ENCODE results near the gene KCNA4.
"Not testable (repeated sequence)": the region's sequence is repeated elsewhere in the genome, so short reads cannot be mapped to it uniquely, and the experiment has no call there.

Gene KCNA4

GRCh38 chr11:30000986-30001750 lies 15.7 kb downstream of the KCNA4 start:
- no peak for DNase-seq (ENCODE audit: low read depth)

GRCh38 chr11:29996016-29996415 lies 20.8 kb downstream of the KCNA4 start:
- no peak for DNase-seq (ENCODE audit: low read depth)
- no peak for TF ChIP-seq CTCF (conservative IDR thresholded peaks at IDR 0.05; ENCODE audit: low read depth, low read length)
- H3K4me3 ChIP-seq (ENCODE audit: low read depth, low read length), result no peak overlapping the region

More at GRCh38 chr11:30000986-30001750, 15.7 kb downstream of the KCNA4 start:
- no peak overlapping the region for H3K4me3 ChIP-seq (ENCODE audit: low read depth, low read length)
- no peak for TF ChIP-seq CTCF (conservative IDR thresholded peaks at IDR 0.05; ENCODE audit: low read depth, low read length)

GRCh38 chr11:29989174-29989970 lies 27.5 kb downstream of the KCNA4 start:
- no peak for DNase-seq (ENCODE audit: low read depth)
- no peak for TF ChIP-seq CTCF (conservative IDR thresholded peaks at IDR 0.05; ENCODE audit: low read depth, low read length)
- H3K4me3 ChIP-seq (ENCODE audit: low read depth, low read length), result no peak overlapping the region

GRCh38 chr11:29985248-29985647 lies 31.6 kb downstream of the KCNA4 start:
- DNase-seq (ENCODE audit: low read depth), result no peak
- H3K4me3 ChIP-seq (ENCODE audit: low read depth, low read length), result no peak overlapping the region
- TF ChIP-seq CTCF (conservative IDR thresholded peaks at IDR 0.05; ENCODE audit: low read depth, low read length), result no peak

- DNase-seq (ENCODE audit: low read depth), result no peak
- TF ChIP-seq CTCF (conservative IDR thresholded peaks at IDR 0.05; ENCODE audit: low read depth, low read length), result no peak
These were observed 32.3 kb downstream of the KCNA4 start for GRCh38 chr11:29984544-29984943.

GRCh38 chr11:29978549-29978948 lies 38.3 kb downstream of the KCNA4 start:
- TF ChIP-seq CTCF (conservative IDR thresholded peaks at IDR 0.05; ENCODE audit: low read depth, low read length), result no peak
- no peak overlapping the region for H3K4me3 ChIP-seq (ENCODE audit: low read depth, low read length)
- DNase-seq (ENCODE audit: low read depth), result no peak

More at GRCh38 chr11:29984544-29984943, 32.3 kb downstream of the KCNA4 start:
- H3K4me3 ChIP-seq (ENCODE audit: low read depth, low read length), result no peak overlapping the region

GRCh38 chr11:29975580-29975979 lies 41.2 kb downstream of the KCNA4 start:
- not testable (repeated sequence) for DNase-seq (ENCODE audit: low read depth); H3K4me3 ChIP-seq (ENCODE audit: low read depth, low read length)
